ENCODE measurements around the gene PSG4. TPM values are rescaled to one million over a fixed set of nuclear protein-coding genes. Genes with fewer than 3 reads are reported as not detected.
"Not testable (repeated sequence)": the region's sequence is repeated elsewhere in the genome, so short reads cannot be mapped to it uniquely, and the experiment has no call there.

The PSG4 gene
- total RNA-seq, 1 experiment from 2014 or later, result 168 TPM

DNA sequence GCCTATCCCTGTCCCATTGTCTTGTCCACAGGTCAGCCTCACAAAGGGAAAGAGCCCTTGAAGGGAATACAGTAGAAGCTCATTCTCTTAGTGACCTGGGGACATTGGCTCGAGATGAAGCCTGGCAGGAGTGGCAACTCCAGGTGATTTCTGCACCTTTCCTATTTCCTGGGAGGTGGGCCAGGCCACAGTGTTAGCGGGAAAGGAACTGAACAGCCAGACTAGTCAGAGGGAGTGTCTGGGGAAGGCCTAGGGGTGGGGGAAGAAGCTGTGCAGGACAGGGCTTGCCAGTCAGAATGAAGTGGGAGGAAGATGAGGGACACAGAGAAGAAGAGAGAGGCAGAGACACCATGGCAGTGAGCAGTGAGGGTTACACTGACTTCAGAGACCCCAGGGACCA lies 3.5 kb downstream of the PSG4 start:
- in situ Hi-C loops (cut with HindIII; ENCODE audit: low sequenced_read_pairs); DNase-seq (ENCODE audit: low spot score): not testable (repeated sequence)

GRCh38 chr19:43201337-43201801 lies 4.1 kb downstream of the PSG4 start:
- in situ Hi-C loops (cut with HindIII; ENCODE audit: low sequenced_read_pairs), result not testable (repeated sequence)
- peak; percentile 42 for DNase-seq (ENCODE audit: low spot score)

- in situ Hi-C loops (cut with HindIII; ENCODE audit: low sequenced_read_pairs); DNase-seq (ENCODE audit: low spot score): not testable (repeated sequence)
These were observed 6.6 kb downstream of the PSG4 start for GRCh38 chr19:43198686-43199419.

DNA sequence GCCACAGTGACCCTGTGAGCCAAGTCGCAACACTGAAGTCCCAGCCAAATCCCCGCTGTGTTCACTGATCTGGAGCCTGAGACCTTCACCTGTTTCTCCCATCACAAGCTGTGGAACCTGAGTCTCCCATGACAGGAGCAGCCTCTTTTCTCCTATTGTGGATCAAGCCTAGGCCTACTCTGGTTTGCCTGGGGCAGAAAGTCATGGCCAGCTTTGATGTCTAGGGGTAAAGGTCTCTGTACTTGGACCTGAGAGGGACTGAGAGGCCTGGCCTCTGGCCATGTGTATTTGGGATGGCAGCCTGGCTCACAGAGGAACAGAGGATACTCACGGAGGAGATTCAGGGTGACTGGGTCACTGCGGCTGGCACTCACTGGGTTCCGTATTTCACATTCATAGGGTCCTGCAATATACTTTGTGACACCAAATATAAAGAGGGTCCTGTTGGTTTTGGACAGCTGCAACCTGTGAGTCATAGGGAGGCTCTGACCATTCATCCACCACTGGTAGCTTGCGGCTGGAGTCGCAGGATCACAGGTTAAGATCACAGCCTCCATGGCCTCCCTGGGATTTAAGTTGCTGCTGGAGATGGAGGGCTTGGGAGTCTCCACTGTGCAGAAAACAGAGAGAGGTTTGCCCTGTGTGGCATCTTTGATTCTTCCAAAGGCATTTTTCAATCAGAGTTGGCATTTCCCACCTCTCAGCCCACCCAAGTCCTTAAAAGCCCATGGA lies 7.6 kb downstream of the PSG4 start:
- in situ Hi-C loops (cut with HindIII; ENCODE audit: low sequenced_read_pairs); DNase-seq (ENCODE audit: low spot score): not testable (repeated sequence)

- DNase-seq (ENCODE audit: low spot score); in situ Hi-C loops (cut with HindIII; ENCODE audit: low sequenced_read_pairs): not testable (repeated sequence)
These were observed 11.0 kb downstream of the PSG4 start for GRCh38 chr19:43194397-43194796.

DNA sequence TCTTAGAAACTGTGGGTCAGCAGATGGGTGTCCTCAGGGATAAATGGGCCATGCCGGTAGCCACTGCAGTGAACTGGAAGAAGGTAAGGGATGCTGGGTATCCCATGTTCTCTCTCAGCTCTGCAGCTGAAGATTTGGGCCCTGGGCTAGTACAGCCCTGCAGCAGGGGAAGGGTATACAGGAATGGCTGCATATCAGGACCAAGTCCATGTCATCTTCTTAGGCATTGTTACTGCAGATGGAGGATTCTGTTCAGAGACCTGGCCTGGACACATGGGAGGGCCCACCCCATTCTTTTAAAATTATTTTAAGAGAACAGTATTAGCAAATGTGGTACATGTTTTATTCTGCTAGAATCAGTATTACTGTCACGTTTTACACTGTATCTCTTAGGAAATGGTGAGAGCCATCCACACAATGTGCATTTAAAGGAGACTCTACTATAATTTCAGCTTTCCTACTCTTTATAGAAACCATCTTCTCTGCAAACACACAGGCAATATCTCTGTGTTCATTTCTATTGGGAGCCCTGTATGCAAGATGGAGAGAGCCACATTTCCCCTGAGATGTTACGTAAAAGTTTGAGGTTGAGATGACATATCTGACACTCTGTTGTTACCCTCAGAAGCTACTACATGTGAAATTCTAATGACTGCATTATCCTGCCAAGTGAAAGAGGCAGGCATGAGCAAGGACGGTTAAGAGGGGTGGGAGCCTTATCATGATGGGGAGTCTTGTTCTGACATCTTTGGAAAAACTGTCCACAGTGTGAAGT lies 12.9 kb downstream of the PSG4 start:
- in situ Hi-C loops (cut with HindIII; ENCODE audit: low sequenced_read_pairs); DNase-seq (ENCODE audit: low spot score): not testable (repeated sequence)

DNA sequence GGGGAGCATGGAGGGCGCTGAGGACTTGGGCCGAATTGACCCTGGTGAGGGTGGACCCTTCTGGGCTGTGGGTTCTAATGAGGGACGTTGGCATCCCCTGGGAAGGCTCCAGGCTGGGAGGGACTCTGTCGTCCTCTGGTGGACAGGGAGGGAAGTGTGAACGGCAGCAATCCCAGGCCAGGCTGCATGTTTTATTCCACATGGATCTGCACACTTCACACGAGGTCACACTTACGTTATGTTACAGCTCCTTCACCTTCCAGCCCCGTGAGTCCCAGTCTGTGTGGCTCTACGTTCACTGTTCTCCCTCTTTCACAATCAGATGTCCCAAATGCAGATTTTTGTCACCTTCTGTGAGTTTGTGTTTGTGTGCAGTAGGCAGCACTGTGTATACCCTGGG lies 17.3 kb downstream of the PSG4 start:
- DNase-seq (ENCODE audit: low spot score); in situ Hi-C loops (cut with HindIII; ENCODE audit: low sequenced_read_pairs): not testable (repeated sequence)

DNA sequence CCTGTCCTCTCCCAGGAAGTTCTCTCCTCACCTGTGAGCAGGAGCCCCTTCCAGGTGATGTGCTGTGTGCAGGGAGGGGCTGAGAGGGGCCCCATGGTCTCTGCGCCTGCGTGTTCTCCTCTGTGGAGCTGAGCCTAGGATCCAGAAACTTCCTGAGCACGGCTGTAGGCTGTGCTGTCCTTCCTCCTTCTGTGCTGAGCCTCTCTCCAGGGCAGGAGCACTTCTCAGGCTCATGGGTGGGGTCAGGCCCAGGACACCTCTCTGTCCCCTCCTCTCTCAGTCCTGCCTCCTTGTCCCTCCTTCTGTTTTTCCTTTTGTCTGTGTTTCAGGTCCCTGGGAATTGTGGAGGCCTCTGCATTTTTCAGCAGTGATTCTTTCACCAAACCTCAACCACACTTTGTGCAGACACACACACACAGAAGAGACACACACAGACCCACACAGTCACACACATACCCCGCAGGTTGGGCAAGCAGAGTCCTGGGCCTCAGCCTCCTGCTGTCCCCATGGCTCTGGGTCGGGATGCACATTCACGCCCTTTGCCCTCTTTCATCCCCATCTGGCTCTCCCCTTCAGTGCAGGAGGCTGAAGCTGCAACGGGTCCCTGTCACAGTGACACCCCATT lies 19.0 kb downstream of the PSG4 start, which contains the start of gene PSG5:
TSS of gene PSG5 (minus strand) at position 226 of the 625 bp plus-strand sequence. CDS start at position 95, 131 bp downstream.
- DNase-seq (ENCODE audit: low spot score); in situ Hi-C loops (cut with HindIII; ENCODE audit: low sequenced_read_pairs): not testable (repeated sequence)

DNA sequence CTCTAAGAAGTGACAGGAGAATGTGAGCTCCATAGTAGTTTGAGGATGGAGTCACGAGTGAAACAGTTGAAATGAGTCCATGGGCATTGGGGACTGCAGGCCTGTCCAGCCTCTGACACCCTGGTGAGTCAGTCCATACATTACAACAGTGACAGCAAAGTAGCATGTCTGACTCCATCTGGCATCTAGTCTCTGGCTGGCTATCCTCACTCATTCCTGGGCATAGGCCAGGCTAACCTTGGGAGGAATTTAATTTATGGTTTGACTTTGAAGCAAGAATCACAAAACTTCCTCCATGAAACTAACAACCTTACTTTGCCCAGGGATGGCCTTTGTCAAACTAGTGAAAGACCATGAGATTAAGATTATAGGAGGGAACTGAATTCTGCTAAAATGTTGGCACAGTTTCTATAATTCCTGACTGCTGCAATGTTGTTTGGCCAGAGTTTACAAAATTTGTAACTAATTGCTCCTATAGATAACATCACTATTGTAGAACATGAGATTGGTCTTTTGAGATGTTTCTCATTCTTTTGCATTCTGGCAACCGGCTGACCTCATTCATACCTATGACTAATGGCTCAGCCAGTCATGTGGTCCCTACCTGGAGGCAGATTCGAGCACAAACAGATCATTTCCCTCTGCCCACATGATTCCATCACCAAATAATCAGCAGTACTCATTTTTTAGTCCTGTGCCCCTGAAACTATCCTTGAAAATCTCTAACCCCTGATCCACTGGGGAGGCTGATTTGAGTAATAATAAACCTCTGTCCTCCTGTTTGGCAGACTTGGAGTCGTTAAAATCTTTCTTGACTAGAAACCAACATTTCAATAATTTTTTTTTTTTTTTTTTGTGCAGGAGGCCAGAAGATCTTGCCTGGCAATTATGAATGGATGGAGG lies 23.3 kb downstream of the PSG4 start:
- peak; percentile 49 for DNase-seq (ENCODE audit: low spot score)
- in situ Hi-C loops (cut with HindIII; ENCODE audit: low sequenced_read_pairs), result not testable (repeated sequence)

DNA sequence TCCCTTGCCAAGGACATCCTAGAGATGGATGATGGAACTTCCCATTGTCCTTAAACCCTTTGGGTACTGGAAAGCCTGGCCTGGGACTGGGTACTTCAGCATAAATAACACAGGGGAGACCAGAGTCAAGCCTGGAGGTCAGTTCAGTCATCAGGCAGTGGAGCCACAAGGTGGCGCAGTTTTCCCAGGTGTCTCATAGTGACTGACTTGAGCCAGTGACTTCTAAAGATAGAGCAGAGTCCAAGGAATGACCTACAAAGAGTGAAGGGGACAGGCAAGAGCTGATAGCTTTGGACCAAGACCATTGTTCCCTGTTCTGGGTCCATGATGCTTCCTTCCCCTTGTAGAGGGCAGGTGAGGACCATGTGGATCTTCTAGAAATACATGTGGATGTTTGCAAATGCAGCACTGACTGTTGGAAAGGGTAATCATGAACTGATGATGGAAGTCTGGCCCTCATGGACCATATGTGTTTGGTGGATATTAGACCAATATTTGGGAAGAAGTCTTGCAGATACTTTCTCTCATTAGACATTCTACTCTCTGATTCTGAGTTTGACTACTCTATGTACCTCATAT lies 25.8 kb downstream of the PSG4 start:
- in situ Hi-C loops (cut with HindIII; ENCODE audit: low sequenced_read_pairs), result not testable (repeated sequence)

DNA sequence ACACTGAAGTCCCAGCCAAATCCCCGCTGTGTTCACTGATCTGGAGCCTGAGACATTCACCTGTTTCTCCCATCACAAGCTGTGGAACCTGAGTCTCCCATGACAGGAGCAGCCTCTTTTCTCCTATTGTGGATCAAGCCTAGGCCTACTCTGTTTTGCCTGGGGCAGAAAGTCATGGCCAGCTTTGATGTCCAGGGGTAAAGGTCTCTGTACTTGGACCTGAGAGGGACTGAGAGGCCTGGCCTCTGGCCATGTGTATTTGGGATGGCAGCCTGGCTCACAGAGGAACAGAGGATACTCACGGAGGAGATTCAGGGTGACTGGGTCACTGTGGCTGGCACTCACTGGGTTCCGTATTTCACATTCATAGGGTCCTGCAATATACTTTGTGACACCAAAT lies 26.9 kb downstream of the PSG4 start:
- DNase-seq (ENCODE audit: low spot score); in situ Hi-C loops (cut with HindIII; ENCODE audit: low sequenced_read_pairs): not testable (repeated sequence)

More for the DNA sequence above, 25.8 kb downstream of the PSG4 start:
- not testable (repeated sequence) for DNase-seq (ENCODE audit: low spot score)

DNA sequence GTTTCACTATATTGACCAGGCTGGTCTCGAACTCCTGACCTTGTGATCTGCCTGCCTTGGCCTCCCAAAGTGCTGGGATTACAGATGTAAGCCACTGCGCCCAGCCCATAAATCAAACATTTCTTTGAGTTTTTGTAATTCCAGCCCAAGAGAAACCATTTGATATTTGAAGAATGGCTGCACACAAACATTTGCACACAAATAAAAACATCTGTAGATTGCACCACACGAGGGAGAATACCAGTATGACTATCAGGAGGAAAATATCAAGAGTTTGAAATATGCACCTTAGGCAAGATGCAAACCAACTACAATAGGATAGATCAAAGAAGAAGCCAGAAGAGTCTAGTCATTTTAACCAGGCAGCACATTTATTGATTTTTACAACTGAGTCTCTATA lies 39.5 kb downstream of the PSG4 start:
- DNase-seq (ENCODE audit: low spot score); in situ Hi-C loops (cut with HindIII; ENCODE audit: low sequenced_read_pairs): not testable (repeated sequence)

GRCh38 chr19:43163135-43163534 lies 42.3 kb downstream of the PSG4 start:
- DNase-seq (ENCODE audit: low spot score); in situ Hi-C loops (cut with HindIII; ENCODE audit: low sequenced_read_pairs): not testable (repeated sequence)

DNA sequence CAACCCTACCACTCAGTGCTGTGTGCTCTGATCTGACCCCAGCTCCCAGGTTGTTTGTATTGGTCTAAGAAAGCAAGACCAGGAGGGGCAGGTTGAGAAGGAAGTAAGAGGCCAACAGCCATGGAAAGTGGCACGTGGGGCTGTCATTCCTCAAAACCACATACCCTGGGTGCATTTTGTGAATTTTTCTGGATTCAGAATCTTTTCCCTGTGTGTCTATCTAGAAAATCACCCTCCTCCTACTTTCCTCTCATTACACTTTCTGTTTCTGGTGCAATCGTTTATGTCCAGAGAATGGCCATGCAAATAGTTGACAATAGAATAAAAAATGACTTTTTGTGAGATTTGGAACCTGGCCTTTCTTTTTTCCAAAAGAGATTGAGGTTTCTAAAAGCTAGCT lies 43.2 kb downstream of the PSG4 start:
- DNase-seq (ENCODE audit: low spot score); in situ Hi-C loops (cut with HindIII; ENCODE audit: low sequenced_read_pairs): not testable (repeated sequence)

- in situ Hi-C loops (cut with HindIII; ENCODE audit: low sequenced_read_pairs), result no loop called here
- DNase-seq (ENCODE audit: low spot score), result no peak
These were observed 53.2 kb downstream of the PSG4 start for GRCh38 chr19:43152214-43152613.

- DNase-seq (ENCODE audit: low spot score); in situ Hi-C loops (cut with HindIII; ENCODE audit: low sequenced_read_pairs): not testable (repeated sequence)
These were observed 55.6 kb downstream of the PSG4 start for GRCh38 chr19:43149788-43150187.

DNA sequence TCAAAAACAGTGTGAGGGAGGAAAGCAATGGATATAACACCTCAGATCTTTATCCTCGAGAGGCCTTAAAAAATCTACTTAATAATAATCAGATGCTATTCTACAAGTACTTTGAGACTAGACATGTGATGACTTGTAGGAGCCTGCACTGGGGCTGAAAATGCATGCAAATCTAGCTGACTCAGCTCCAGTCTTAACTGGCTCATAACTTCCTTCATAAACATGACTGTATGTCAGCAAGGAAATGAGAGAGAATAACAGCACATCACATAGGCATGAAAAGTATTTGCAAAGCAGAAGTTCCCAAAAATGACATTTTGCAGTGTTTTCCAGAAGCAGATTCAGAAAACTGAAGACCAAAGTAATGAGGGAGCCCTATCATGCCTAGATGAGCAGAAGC lies 57.2 kb downstream of the PSG4 start:
- DNase-seq (ENCODE audit: low spot score), result no peak
- in situ Hi-C loops (cut with HindIII; ENCODE audit: low sequenced_read_pairs), result no loop called here
